Natural killer cell (primary cell): Measurements from ENCODE around the gene FBXO47. TPM values are rescaled to one million over a fixed set of nuclear protein-coding genes. Genes with fewer than 3 reads are reported as not detected.

Experiments used
- ATAC-seq, 3 donors: fragments of 150-1000 bp in 2 of 3; fragments of 200-7000 bp in 1 of 3; cut with Tn5 transposase; 1 replicate in 1 of 3; 2 replicates in 2 of 3; pipeline ENCODE4 v1.10.0; 2021; ENCODE audit warnings: mild to moderate bottlenecking in 2 of 3, moderate library complexity in 2 of 3
- DNase-seq, 2 donors: peaks; one replicate each; pipeline versions ENCODE4 v3.0.0 to v3.0.0-alpha.2; 2013 to 2021; ENCODE audit warnings: mixed read lengths in 1 of 2
- H3K27ac ChIP-seq: one replicate; pipeline ENCODE4 v1.5.1; 2013; ENCODE audit warnings: mild to moderate bottlenecking, low read length
- H3K27me3 ChIP-seq: one replicate; pipeline ENCODE4 v1.6.1; 2013; ENCODE audit warnings: low read length; ENCODE audit not compliant: control insufficient read depth, insufficient read depth
- H3K36me3 ChIP-seq: one replicate; pipeline ENCODE4 v1.6.1; 2013; ENCODE audit warnings: low read length; ENCODE audit not compliant: control insufficient read depth, insufficient read depth
- H3K4me1 ChIP-seq: one replicate; pipeline ENCODE4 v1.6.1; 2013; ENCODE audit warnings: low read length; ENCODE audit not compliant: control insufficient read depth, insufficient read depth
- H3K4me3 ChIP-seq: one replicate; pipeline ENCODE4 v1.5.1; 2013; ENCODE audit warnings: low read length
- H3K9me3 ChIP-seq: one replicate; pipeline ENCODE4 v1.6.1; 2013; ENCODE audit warnings: low read length; ENCODE audit not compliant: control insufficient read depth, insufficient read depth
- H3K27ac Mint-ChIP-seq, 2 donors: one replicate each; pipeline ENCODE4 v1.8.0; 2022; ENCODE audit warnings: mild to moderate bottlenecking in 2 of 2, mixed read lengths in 2 of 2, moderate library complexity in 1 of 2
- H3K27me3 Mint-ChIP-seq, 2 donors: one replicate each; pipeline ENCODE4 v1.8.0; 2022; ENCODE audit warnings: low read depth in 2 of 2, mixed read lengths in 2 of 2
- H3K36me3 Mint-ChIP-seq: one replicate; pipeline ENCODE4 v1.8.0; 2022; ENCODE audit warnings: mixed read lengths
- H3K4me1 Mint-ChIP-seq, 2 donors: one replicate each; pipeline ENCODE4 v1.8.0; 2022; ENCODE audit warnings: mixed read lengths in 2 of 2
- H3K4me3 Mint-ChIP-seq: one replicate; pipeline ENCODE4 v1.8.0; 2022; ENCODE audit warnings: mild to moderate bottlenecking, moderate library complexity, mixed read lengths
- H3K9me3 Mint-ChIP-seq, 2 donors: one replicate each; pipeline ENCODE4 v1.8.0; 2022; ENCODE audit warnings: mixed read lengths in 2 of 2
- WGBS: methylation state at CpG from one replicate; pipeline ENCODE4 v1.1.7; 2013; ENCODE audit warnings: missing lambda C conversion rate; ENCODE audit not compliant: insufficient coverage; 5-methylcytosine and 5-hydroxymethylcytosine counted together
- intact Hi-C: fragments of 100-400 bp; cut with micrococcal nuclease; formaldehyde crosslinking; loops from one replicate; pipeline ENCODE4 v1.14.2; 2022
- total RNA-seq, 4 donors: library from RNA; stranded (reverse); fragments of 120-200 nt in 1 of 4; gene quantifications; one replicate each; pipeline versions ENCODE4 v1.2.3 to v1.2.4, GENCODE V29; 2013 to 2022
- TF ChIP-seq, protein P1 (sequence below): fragments of 200-600 bp; IDR thresholded peaks from one replicate; pipeline ENCODE4 v1.8.0; 2022; ENCODE audit warnings: antibody characterized with exemption

FBXO47 gene
- total RNA-seq, 3 donors from 2014 or later (not counting 1 experiment from before 2014, with no cell fraction given): not detected

DNA sequence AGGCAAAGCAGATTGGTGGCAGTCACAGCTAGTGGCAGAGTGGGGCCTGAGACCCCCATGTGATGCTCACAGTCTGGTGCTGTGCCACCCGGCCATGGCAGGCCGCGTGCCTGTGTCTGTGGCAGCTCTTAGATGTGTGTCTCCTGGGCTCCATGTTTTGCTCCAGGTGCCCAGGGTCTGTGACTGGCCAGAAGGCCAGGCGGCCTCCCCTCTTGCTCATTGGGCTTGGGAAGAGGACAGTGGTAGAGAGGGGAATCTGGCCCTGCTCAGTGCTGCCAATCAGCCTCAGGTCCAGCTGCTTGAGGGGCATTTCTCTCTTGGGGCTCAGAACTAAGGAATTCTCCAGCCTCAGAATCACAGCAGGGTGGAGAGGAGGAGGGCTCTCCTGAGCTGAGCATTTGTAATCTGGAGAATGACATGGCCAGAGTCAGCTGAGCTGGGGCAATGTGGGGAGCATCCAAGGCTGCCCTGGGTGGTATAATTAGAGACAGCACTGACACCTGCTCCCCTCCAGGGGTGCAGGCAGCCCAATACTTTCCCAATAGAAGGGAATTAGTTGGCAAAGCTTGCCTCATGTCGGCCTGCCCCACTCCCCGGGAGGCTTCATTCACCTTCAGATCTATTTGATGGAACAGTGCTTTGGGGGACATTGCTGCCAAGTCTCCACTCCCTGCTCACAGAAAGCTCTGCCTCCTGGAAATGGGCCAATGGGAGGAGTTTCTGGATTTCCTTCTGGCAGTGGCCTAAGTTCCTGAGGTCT is 44.5 kb downstream of the FBXO47 start:
- TF ChIP-seq, protein P1, sequence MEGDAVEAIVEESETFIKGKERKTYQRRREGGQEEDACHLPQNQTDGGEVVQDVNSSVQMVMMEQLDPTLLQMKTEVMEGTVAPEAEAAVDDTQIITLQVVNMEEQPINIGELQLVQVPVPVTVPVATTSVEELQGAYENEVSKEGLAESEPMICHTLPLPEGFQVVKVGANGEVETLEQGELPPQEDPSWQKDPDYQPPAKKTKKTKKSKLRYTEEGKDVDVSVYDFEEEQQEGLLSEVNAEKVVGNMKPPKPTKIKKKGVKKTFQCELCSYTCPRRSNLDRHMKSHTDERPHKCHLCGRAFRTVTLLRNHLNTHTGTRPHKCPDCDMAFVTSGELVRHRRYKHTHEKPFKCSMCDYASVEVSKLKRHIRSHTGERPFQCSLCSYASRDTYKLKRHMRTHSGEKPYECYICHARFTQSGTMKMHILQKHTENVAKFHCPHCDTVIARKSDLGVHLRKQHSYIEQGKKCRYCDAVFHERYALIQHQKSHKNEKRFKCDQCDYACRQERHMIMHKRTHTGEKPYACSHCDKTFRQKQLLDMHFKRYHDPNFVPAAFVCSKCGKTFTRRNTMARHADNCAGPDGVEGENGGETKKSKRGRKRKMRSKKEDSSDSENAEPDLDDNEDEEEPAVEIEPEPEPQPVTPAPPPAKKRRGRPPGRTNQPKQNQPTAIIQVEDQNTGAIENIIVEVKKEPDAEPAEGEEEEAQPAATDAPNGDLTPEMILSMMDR: no peak
- ATAC-seq (peak in 1 of 3 donors; percentile 14), DNase-seq (no peak)
- H3K27me3 Mint-ChIP-seq: no peaks in the 10 kb centered on the region
- peak overlapping the region; percentile 58 to 78 for H3K27ac Mint-ChIP-seq
- WGBS: 95% methylated on average over 6 of the region's 6 CpGs
- intact Hi-C loops: no loop called here
- peaks cover 29 to 56% of the 10 kb centered on the region in 2 donors for H3K4me1 Mint-ChIP-seq
- peaks cover 23% of the 10 kb centered on the region for H3K4me1 ChIP-seq
- no peaks in the 10 kb centered on the region for H3K9me3 ChIP-seq
- no peaks in the 10 kb centered on the region for H3K27me3 ChIP-seq
- H3K36me3 ChIP-seq: peaks cover 34% of the 10 kb centered on the region
- no peak overlapping the region for H3K4me3 Mint-ChIP-seq
- no peak overlapping the region for H3K27ac ChIP-seq
- H3K4me3 ChIP-seq: no peak overlapping the region
- H3K9me3 Mint-ChIP-seq: no peaks in the 10 kb centered on the region
- H3K36me3 Mint-ChIP-seq: no peaks in the 10 kb centered on the region

DNA sequence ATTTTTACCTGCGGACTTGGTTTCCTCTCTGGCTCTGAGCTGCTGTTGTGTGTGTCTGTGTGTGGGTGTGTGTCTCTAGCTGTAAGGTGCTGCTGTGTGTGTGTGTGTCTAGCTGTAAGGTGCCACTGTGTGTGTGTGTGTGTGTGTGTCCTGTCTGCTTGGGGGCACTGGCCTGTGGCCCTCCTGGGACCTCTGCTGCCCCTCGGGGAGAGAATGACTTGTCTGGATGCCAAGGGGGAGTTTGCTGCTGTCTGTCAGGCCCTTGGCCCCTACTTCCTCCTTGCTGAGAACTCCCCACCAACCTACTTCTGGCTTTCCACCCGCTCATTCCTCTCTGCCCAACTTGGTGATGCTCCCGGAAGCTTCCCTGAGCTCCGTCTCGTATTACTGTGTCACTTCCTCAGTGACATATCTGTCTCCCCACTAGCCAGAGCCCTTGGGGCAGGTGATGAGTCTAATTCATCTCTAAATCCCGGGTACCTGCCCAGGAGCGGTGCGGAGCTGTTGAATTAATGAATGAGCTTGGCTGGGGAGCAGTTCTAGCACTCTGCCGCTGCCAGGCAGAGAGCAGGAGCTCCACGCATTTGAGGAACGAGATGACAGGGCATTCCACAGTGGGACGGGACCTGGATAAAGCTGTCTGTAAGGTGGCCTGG is 45.3 kb downstream of the FBXO47 start:
- no peaks in the 10 kb centered on the region for H3K9me3 Mint-ChIP-seq
- H3K27ac ChIP-seq: no peak overlapping the region
- peak overlapping the region; percentile 58 to 78 for H3K27ac Mint-ChIP-seq

DNA sequence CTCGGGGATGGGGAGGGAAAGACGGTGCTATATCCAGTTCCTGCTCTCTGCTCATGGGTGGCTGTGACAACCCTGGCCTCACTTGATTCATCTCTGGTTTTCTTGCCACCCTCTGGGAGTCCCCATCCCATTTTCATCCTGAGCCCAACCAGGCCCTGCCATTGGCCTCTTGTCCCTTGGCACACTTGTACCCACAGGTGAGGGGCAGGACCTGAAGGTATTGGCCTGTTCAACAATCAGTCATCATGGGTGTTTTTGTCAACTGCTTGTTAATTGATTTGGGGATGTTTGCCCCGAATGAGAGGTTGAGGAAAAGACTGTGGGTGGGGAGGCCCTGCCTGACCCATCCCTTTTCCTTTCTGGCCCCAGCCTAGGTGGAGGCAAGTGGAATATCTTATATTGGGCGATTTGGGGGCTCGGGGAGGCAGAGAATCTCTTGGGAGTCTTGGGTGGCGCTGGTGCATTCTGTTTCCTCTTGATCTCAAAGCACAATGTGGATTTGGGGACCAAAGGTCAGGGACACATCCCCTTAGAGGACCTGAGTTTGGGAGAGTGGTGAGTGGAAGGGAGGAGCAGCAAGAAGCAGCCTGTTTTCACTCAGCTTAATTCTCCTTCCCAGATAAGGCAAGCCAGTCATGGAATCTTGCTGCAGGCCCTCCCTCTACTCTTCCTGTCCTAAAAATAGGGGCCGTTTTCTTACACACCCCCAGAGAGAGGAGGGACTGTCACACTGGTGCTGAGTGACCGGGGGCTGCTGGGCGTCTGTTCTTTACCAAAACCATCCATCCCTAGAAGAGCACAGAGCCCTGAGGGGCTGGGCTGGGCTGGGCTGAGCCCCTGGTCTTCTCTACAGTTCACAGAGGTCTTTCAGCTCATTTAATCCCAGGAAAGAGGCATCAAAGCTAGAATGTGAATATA is 46.6 kb downstream of the FBXO47 start:
- H3K9me3 Mint-ChIP-seq: no peaks in the 10 kb centered on the region
- no peaks in the 10 kb centered on the region for H3K27me3 Mint-ChIP-seq
- Histone ChIP-seq H3K27me3 (no peaks in the 10 kb centered on the region), H3K4me3 (no peak overlapping the region), H3K4me1 (peaks cover 20% of the 10 kb centered on the region), H3K27ac (no peak overlapping the region), H3K9me3 (no peaks in the 10 kb centered on the region), H3K36me3 (peaks cover 48% of the 10 kb centered on the region)
- H3K27ac Mint-ChIP-seq: peak overlapping the region; percentile 58 to 78
- H3K36me3 Mint-ChIP-seq: no peaks in the 10 kb centered on the region
- H3K4me3 Mint-ChIP-seq: no peak overlapping the region
- H3K4me1 Mint-ChIP-seq: peaks cover 28 to 57% of the 10 kb centered on the region in 2 donors
- intact Hi-C loops: no loop called here
- 88% methylated on average over 9 of the region's 9 CpGs for WGBS
- TF ChIP-seq, protein P1: no peak
- DNase-seq: no peak
- ATAC-seq: no peak

More for the DNA sequence above, 45.3 kb downstream of the FBXO47 start:
- WGBS: 89% methylated on average over 13 of the region's 13 CpGs
- H3K27me3 ChIP-seq: no peaks in the 10 kb centered on the region
- ATAC-seq (no peak), DNase-seq (no peak)
- Mint-ChIP-seq H3K4me3 (peak overlapping the region; percentile 0), H3K4me1 (peaks cover 32 to 58% of the 10 kb centered on the region in 2 donors), H3K36me3 (no peaks in the 10 kb centered on the region), H3K27me3 (no peaks in the 10 kb centered on the region)
- intact Hi-C loops: no loop called here
- TF ChIP-seq, protein P1: no peak
- H3K9me3 ChIP-seq: no peaks in the 10 kb centered on the region
- no peak overlapping the region for H3K4me3 ChIP-seq
- peaks cover 42% of the 10 kb centered on the region for H3K36me3 ChIP-seq
- H3K4me1 ChIP-seq: peaks cover 23% of the 10 kb centered on the region
